ENCODE results near the gene ADAMTSL2.

DNA sequence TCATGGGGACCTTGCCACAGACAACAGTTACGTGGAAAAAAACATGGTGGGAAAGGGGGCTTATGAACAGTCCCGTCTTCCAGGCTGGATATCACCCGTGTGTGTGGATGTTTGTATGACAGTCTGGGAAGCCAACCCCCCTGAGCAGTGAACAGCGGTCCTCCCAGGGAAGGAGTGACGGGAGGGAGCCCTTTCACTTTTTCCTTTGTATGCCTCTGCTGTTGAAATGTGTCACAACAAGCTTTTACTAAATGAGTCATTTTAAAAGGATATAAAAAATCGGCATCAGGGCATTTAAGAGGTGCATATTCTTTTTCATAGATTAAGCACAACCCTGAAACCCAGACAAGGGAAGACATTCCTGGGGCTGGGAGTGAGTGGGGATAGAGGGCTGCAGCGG is 14.8 kb upstream of the ADAMTSL2 start:
- no peak for TF ChIP-seq POLR2A (IDR thresholded peaks at IDR 0.05)
- TF ChIP-seq, protein P1, sequence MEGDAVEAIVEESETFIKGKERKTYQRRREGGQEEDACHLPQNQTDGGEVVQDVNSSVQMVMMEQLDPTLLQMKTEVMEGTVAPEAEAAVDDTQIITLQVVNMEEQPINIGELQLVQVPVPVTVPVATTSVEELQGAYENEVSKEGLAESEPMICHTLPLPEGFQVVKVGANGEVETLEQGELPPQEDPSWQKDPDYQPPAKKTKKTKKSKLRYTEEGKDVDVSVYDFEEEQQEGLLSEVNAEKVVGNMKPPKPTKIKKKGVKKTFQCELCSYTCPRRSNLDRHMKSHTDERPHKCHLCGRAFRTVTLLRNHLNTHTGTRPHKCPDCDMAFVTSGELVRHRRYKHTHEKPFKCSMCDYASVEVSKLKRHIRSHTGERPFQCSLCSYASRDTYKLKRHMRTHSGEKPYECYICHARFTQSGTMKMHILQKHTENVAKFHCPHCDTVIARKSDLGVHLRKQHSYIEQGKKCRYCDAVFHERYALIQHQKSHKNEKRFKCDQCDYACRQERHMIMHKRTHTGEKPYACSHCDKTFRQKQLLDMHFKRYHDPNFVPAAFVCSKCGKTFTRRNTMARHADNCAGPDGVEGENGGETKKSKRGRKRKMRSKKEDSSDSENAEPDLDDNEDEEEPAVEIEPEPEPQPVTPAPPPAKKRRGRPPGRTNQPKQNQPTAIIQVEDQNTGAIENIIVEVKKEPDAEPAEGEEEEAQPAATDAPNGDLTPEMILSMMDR (IDR thresholded peaks at IDR 0.05) = no peak
- no peak for TF ChIP-seq POLR2AphosphoS5 (IDR thresholded peaks at IDR 0.05)
- no peak for TF ChIP-seq EP300 (IDR thresholded peaks at IDR 0.05; ENCODE audit: low read depth)
